Measurements from ENCODE around the gene LHPP.

Gene LHPP

GRCh38 chr10:124522933-124523871 lies 61.6 kb downstream of the LHPP start:
- no peak for DNase-seq

GRCh38 chr10:124523901-124524300 lies 62.3 kb downstream of the LHPP start:
- no peak for DNase-seq

- no peak for DNase-seq
Observed at GRCh38 chr10:124524991-124525653, 63.5 kb downstream of the LHPP start.

DNA sequence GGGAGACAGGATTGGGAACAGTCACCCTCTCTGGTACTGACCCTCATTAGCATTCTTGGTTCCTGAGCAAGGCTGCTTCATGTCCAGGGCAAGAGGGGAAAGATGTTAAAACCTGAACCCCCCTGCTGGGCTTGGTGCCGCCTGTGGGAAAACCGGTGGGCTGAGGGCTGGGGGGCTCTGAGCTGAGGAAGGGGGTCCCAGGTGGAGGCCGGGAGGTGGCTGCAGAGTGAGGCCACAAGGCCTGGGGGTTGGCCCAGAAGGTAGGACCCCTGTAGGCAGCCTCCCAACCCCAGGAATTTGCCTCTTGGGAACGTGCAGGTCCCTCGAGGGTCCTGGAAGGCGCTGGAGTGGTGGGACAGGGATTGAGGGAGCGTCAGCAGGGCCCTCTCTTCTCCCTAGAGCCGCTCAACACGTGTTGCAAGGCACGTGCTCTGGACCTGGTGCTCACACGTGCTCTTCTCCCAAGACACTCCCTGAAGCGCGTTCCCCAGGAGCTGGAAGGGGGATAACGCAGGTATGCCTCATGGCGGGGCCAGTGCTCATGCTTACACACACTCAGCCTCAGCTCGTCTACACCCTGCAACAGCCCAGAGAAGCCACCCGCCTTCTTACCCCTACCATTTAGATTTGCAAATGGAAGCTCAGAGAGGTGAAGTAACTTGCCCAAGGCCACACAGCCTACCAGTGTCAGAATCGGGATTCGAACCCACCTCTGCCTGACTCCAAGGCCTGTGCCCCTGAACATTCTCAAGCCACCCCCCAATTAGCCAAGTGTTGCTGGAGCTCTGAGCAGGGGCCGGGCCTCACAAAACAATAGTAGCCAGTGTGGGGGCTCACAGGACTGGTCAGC lies 64.4 kb downstream of the LHPP start:
- DNase-seq, result no peak

GRCh38 chr10:124526621-124527267 lies 65.1 kb downstream of the LHPP start:
- no peak for DNase-seq

- no peak for DNase-seq
Observed at GRCh38 chr10:124527874-124528395, 66.3 kb downstream of the LHPP start.

GRCh38 chr10:124529661-124530214 lies 68.1 kb downstream of the LHPP start:
- no peak for DNase-seq

GRCh38 chr10:124530215-124530665 lies 68.6 kb downstream of the LHPP start:
- DNase-seq, result peak; percentile 71

DNA sequence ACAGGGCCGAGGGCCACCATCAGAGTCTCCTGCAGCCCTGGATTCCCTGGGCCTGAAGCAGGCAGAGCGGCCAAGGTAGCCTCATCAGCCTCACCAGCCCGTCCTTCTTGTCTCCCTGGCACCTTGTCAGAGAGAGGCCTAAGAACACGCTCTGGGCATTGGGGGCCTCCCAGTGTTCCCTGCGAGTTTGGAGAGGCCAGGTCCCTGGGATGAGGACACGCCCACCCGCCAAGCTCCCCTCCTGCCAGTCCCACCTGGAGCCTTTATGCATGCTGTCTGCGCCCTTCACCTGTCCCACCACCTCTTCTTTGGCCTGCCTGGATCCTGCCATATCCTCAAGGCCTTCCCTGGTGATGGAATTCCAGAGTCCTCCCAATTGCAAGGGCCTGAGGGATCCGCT lies 69.2 kb downstream of the LHPP start:
- no peak for DNase-seq

DNA sequence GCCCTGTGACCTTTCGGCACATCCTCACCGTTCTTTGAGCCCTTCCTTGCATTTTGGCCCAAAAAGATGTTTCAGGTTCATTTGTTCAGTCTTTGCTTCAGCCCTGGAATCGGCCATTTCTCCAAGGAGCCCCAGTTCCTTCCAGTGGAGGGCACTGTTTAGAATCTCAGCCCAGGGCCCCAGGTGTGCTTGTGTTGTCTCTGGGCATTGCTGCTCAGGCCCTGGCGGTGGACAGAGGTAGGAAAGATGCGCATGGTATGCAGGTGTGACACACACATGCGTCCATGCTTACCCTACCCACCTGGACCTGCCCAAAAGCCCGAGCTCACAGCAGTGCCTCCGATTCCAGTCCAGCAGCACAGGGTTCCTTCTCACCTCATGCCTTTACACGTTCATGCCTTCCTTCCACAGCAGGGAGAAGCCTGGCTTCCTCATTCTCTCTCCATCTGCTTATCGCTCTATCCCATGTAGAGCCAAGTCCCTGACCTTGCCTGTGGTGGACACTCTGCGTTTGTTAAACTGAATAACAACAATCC lies 70.6 kb downstream of the LHPP start:
- peak; percentile 4 for DNase-seq

- no peak for DNase-seq
Observed at GRCh38 chr10:124532788-124533187, 71.2 kb downstream of the LHPP start.

GRCh38 chr10:124533266-124533665 lies 71.6 kb downstream of the LHPP start:
- DNase-seq, result no peak

- no peak for DNase-seq
Observed at GRCh38 chr10:124534231-124534798, 72.7 kb downstream of the LHPP start.

GRCh38 chr10:124534826-124535601 lies 73.4 kb downstream of the LHPP start:
- DNase-seq, result no peak

DNA sequence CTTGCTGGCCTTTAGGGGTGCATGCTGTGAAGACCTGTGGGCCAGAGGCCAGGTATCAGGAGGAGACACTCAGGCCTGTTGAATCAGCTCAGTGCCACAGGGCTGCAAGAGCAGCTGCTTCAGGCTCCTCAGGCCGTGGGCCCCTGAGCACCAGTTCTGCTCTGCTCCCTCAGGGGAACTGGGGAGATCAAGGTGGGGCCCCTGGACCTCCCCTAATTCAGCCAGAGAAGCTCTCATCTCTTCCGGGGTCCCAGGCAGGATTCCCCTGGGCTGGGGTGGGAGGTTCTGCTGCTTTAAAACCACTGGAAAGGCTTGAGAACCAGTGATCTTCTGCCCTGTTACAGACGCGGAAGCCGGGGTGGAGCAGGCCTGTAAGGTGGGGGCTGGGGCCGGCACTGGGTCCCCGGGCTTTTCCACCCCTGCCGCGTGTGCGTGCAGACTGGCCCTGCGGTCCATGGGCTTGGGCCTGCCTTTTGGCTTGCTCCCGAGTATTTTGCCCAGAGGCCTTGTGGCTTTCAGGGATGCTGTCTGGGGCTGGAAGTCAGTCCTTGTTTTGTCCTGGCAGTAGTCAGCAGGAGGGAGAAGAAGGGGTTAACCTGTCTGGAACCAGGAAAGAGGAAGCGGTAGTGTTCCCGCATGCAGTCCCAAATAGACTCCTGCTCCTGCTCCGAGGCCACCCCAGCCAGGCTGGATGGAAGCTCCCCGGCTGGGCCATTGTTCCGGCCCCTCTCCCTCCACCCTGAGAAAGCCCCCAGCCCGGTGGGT lies 74.3 kb downstream of the LHPP start:
- DNase-seq, result no peak

- no peak for DNase-seq
Observed at GRCh38 chr10:124536496-124537050, 75.0 kb downstream of the LHPP start.

DNA sequence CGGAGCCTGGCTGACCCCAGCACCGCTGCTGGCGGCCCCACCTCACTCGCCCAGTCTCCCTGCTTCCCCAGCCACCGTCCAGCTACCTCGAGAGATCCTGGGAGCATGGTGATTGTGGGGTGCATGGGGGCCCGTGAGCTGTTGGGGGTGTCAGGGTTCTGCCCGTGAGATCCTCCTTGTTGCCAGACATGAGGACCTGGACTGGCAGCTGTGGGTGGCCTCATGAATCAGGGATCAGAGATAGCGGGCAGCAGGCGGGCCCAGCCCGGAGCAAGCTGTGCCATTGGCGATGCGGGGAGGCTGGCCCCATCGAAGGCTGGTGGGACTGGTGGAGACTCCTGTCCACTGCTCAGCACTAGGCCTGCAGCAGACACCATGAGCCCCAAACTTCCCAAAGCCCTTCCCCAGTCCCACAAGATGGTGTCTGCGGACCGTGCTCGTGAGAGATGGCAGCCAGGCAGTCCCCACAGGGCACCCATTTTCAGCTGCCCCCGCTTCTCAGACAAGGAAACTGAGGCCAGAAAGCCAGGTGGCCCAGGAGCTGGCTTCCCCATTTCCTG lies 75.6 kb downstream of the LHPP start:
- no peak for DNase-seq

- DNase-seq, result no peak
Observed at GRCh38 chr10:124537891-124538290, 76.3 kb downstream of the LHPP start.

DNA sequence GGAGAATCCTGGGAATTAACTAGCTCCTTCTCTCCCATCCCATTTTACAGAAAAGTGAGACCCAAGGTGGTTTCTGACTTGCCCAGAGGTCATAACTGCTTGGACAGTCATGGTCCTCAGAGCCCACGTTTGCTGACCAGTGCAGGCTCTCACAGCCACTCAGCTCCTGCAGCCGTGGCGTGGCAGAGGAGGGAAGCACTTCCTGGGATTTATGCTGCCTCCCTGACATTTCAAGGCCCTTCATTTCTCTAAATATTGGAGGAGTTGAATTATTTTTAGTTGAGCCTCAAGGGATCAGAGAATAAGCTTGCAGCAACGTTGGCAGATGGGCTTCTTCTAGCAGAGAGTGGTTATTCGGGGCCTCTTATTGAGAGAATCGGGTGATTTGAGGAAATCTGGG lies 77.1 kb downstream of the LHPP start:
- no peak for DNase-seq
